CD4-positive, alpha-beta T cell treated with Interleukin-15 for 1 hour (primary cell): ENCODE measurements around the gene SPEM1.
A peak's percentile ranks its signal among the peaks of the same experiment; 100 is the strongest.

Source experiments
- DNase-seq: peaks from one replicate; pipeline ENCODE4 v3.0.0-alpha.2; 2020

The SPEM1 gene

GRCh38 chr17:7419819-7420610, at the start of gene SPEM1:
Gene SPEM1 (plus strand): TSS chr17:7420324. CDS start chr17:7420385, 61 bp downstream.
- no peak for DNase-seq

- DNase-seq: no peak
Observed at GRCh38 chr17:7370853-7371252, 49.3 kb upstream of the SPEM1 start.

GRCh38 chr17:7374353-7374752, 45.8 kb upstream of the SPEM1 start:
- no peak for DNase-seq

GRCh38 chr17:7379134-7379533, 41.0 kb upstream of the SPEM1 start:
- no peak for DNase-seq

GRCh38 chr17:7380321-7380720, 39.8 kb upstream of the SPEM1 start:
- DNase-seq: no peak

GRCh38 chr17:7380855-7381683, 39.1 kb upstream of the SPEM1 start, which contains the start of gene TNK1:
Gene TNK1 (plus strand): TSS chr17:7381089. CDS start chr17:7382927, 1,838 bp downstream.
- no peak for DNase-seq

GRCh38 chr17:7382901-7383300, 37.2 kb upstream of the SPEM1 start:
- no peak for DNase-seq

- DNase-seq: no peak
Observed at GRCh38 chr17:7383371-7383741, 36.8 kb upstream of the SPEM1 start.

- peak; percentile 81 for DNase-seq
Observed at GRCh38 chr17:7383742-7384488, 36.2 kb upstream of the SPEM1 start.

- no peak for DNase-seq
Observed at GRCh38 chr17:7384489-7385081, 35.5 kb upstream of the SPEM1 start.

GRCh38 chr17:7388856-7389255, 31.3 kb upstream of the SPEM1 start:
- no peak for DNase-seq

GRCh38 chr17:7389924-7390910, 29.9 kb upstream of the SPEM1 start:
- DNase-seq: no peak

GRCh38 chr17:7391307-7391706, 28.8 kb upstream of the SPEM1 start:
- no peak for DNase-seq

- no peak for DNase-seq
Observed at GRCh38 chr17:7392696-7393612, 27.2 kb upstream of the SPEM1 start.

- peak; percentile 79 for DNase-seq
Observed at GRCh38 chr17:7393613-7394451, 26.3 kb upstream of the SPEM1 start.

- DNase-seq: peak; percentile 81
Observed at GRCh38 chr17:7394452-7395191, 25.5 kb upstream of the SPEM1 start, which contains the start of gene PLSCR3. Gene PLSCR3 (minus strand): TSS chr17:7394525. CDS start chr17:7394110, 415 bp downstream.

- no peak for DNase-seq
Observed at GRCh38 chr17:7396147-7396546, 24.0 kb upstream of the SPEM1 start.

GRCh38 chr17:7398612-7399011, 21.5 kb upstream of the SPEM1 start:
- DNase-seq: no peak
